NOMO-1 treated with DMSO at 0.1 percent for 48 hours (cell line): ENCODE measurements around the gene CPS1.

ENCODE experiments used
- DNase-seq: peaks from one replicate; lab custom pipeline; 2025; ENCODE audit not compliant: unreplicated experiment; lab: John Stamatoyannopoulos, UW

Gene CPS1

GRCh38 chr2:210673117-210673516 is 116.7 kb downstream of the CPS1 start:
- DNase-seq: no peak

GRCh38 chr2:210676067-210676466 is 119.7 kb downstream of the CPS1 start:
- DNase-seq: no peak

- DNase-seq: no peak
Measured at GRCh38 chr2:210681491-210681890, 125.1 kb downstream of the CPS1 start.

- no peak for DNase-seq
Measured at GRCh38 chr2:210686401-210686800, 130.0 kb downstream of the CPS1 start.

- no peak for DNase-seq
Measured at GRCh38 chr2:210687786-210688470, 131.5 kb downstream of the CPS1 start.

- DNase-seq: no peak
Measured at GRCh38 chr2:210707900-210708299, 151.5 kb downstream of the CPS1 start.

- DNase-seq: no peak
Measured at GRCh38 chr2:210713122-210713521, 156.7 kb downstream of the CPS1 start.

- no peak for DNase-seq
Measured at GRCh38 chr2:210715560-210716082, 159.2 kb downstream of the CPS1 start.

GRCh38 chr2:210718503-210718902 is 162.1 kb downstream of the CPS1 start:
- no peak for DNase-seq

GRCh38 chr2:210722092-210722491 is 165.7 kb downstream of the CPS1 start:
- no peak for DNase-seq

GRCh38 chr2:210727549-210727948 is 171.2 kb downstream of the CPS1 start:
- no peak for DNase-seq
